GM12891 (cell line): ENCODE results near the gene WDR45B.

ENCODE experiments used
- POLR2A ChIP-seq: IDR thresholded peaks from 2 replicates; pipeline ENCODE4 v1.6.1; 2011; ENCODE audit warnings: low read depth, low read length, control low read depth
- TAF1 ChIP-seq: IDR thresholded peaks from 2 replicates; pipeline ENCODE4 v1.6.1; 2011; ENCODE audit warnings: low read depth, low read length, control low read depth

GRCh38 chr17:82609655-82610054, 38.6 kb downstream of the WDR45B start:
- TF ChIP-seq POLR2A: no peak
- no peak for TF ChIP-seq TAF1
